Heart right ventricle (tissue), 16 donors: ENCODE results near the gene YAP1. TPM values are rescaled to one million over a fixed set of nuclear protein-coding genes. Genes with fewer than 3 reads are reported as not detected.

Experiments
- ATAC-seq, 8 donors: fragments of 200-7000 bp; cut with Tn5 transposase; one replicate each; pipeline ENCODE4 v1.9.1; 2020; ENCODE audit warnings: mild to moderate bottlenecking in 8 of 8, moderate library complexity in 8 of 8, moderate number of reproducible peaks in 1 of 8
- DNase-seq, 2 donors: peaks; one replicate each; pipeline ENCODE4 v3.0.0-alpha.2; 2020
- H3K27ac ChIP-seq, 10 donors: fragments of 200-600 bp; sonication (generic) in 2 of 10; one replicate each; pipeline versions ENCODE4 v1.5.0 to v1.8.0; 2020 to 2022; ENCODE audit warnings: mild to moderate bottlenecking in 3 of 10
- H3K27me3 ChIP-seq, 7 donors: fragments of 200-600 bp; one replicate each; pipeline ENCODE4 v1.8.0; 2021 to 2022; ENCODE audit warnings: mild to moderate bottlenecking in 2 of 7
- H3K36me3 ChIP-seq, 9 donors: fragments of 200-600 bp; sonication (generic) in 1 of 9; one replicate each; pipeline versions ENCODE4 v1.5.0 to v1.8.0; 2020 to 2022; ENCODE audit warnings: mild to moderate bottlenecking in 2 of 9
- H3K4me1 ChIP-seq, 9 donors: fragments of 200-600 bp; sonication (generic) in 1 of 9; one replicate each; pipeline versions ENCODE4 v1.5.0 to v1.8.0; 2020 to 2022; ENCODE audit warnings: mild to moderate bottlenecking in 4 of 9
- H3K4me3 ChIP-seq, 10 donors: fragments of 200-600 bp; sonication (generic) in 2 of 10; one replicate each; pipeline versions ENCODE4 v1.5.0 to v1.8.0; 2020 to 2022; ENCODE audit warnings: mild to moderate bottlenecking in 7 of 10, moderate library complexity in 2 of 10
- H3K9me3 ChIP-seq, 11 donors: fragments of 200-600 bp in 10 of 11; sonication (generic) in 2 of 11; one replicate each; pipeline versions ENCODE4 v1.5.0 to v1.8.0; 2013 to 2022; ENCODE audit warnings: mild to moderate bottlenecking in 2 of 11, control low read depth in 1 of 11, moderate library complexity in 1 of 11
- WGBS, 2 donors: extraction: QIAGEN DNeasy Blood & Tissue Kit; methylation state at CpG; one replicate each; pipeline ENCODE4 v1.1.7; 2013; ENCODE audit warnings: inconsistent platforms in 1 of 2; 5-methylcytosine and 5-hydroxymethylcytosine counted together
- intact Hi-C, 10 donors: fragments of 100-400 bp; cut with DNase I; formaldehyde crosslinking; loops; one replicate each; pipeline versions ENCODE4 v1.11.1 to v1.14.2; 2022
- polyA plus RNA-seq, 2 donors: library from polyadenylated mRNA; stranded (reverse); fragments of 200-250 nt; gene quantifications; one replicate each; pipeline ENCODE4 v1.2.3, GENCODE V29; 2013
- total RNA-seq, 10 donors: library from RNA; stranded (reverse); fragmentation: NEBNext Ultra II Directional in 3 of 10; extraction: Animal tissue kit (Norgen Biotek cat#: 25700) in 3 of 10; gene quantifications; one replicate each; pipeline versions ENCODE4 v1.2.1 to v1.2.4, GENCODE V29; 2021 to 2023
- TF ChIP-seq, protein P1 (sequence below), 9 donors: fragments of 200-600 bp; sonication (generic) in 2 of 9; IDR thresholded peaks; one replicate each; pipeline versions ENCODE4 v1.5.0 to v1.8.0; 2021 to 2022; ENCODE audit warnings: antibody characterized with exemption in 9 of 9, mild to moderate bottlenecking in 5 of 9, moderate library complexity in 1 of 9
- donor health status: Arrhythmogenic right ventricular cardiomyopathy.
- donor health status: ischemic (EF 13 %, LVEDD 7.1; RV severe dilation, severe dysfunction).
- donor health status: healthy with polysubstance abuse.
- donor health status: DM: no; HTN: yes; CAD: no.
- donor health status: DM: no; HTN: no; CAD: no.
- donor health status: ischemic (EF 25% LVEDD 6.9; RV normal size, moderate dysfunction).
- donor health status: ischemic (EF 25% LVEDD 5.7; RV mildly dilated, moderate dysfunction).
- donor health status: healthy.
- donor health status: DM: yes; HTN: yes; CAD: no.
- donor health status: Ischemic cardiomyopathy.
- donor health status: ischemic (EF 35%, LVEDD 5.7; RV mildly dilated, moderate dysfunction).
- donor health status: nonischemic (EF 11% LVEDD 7.7; RV severe dilation, severe dysfunction).
- donor health status: DM: yes; HTN: yes; CAD: no.
- donor health status: PGD.
- donor health status: ischemic (EF 29% LVEDD 5.4; RV normal size, mild dysfunction).
- donor health status: nonischemic (EF 23%, LVEDD 6.1; RV moderate dilation, normal function).

The YAP1 gene
- total and polyA plus RNA-seq, 12 donors = 15.7 to 91.3 (median 65.0) TPM

GRCh38 chr11:102070766-102071165 lies 39.5 kb upstream of the YAP1 start:
- WGBS, 2 donors = 0% methylated on average over 1 of the region's 1 CpG
- Histone ChIP-seq H3K4me3 (no peak overlapping the region), H3K4me1 (no peaks in the 10 kb centered on the region), H3K27ac (no peak overlapping the region), H3K36me3 (no peaks in the 10 kb centered on the region), H3K27me3 (no peaks in the 10 kb centered on the region), H3K9me3 (peaks cover 0 to 32% (median 24%) of the 10 kb centered on the region in 11 donors)
- DNase-seq (no peak), ATAC-seq (no peak)
- TF ChIP-seq, protein P1, sequence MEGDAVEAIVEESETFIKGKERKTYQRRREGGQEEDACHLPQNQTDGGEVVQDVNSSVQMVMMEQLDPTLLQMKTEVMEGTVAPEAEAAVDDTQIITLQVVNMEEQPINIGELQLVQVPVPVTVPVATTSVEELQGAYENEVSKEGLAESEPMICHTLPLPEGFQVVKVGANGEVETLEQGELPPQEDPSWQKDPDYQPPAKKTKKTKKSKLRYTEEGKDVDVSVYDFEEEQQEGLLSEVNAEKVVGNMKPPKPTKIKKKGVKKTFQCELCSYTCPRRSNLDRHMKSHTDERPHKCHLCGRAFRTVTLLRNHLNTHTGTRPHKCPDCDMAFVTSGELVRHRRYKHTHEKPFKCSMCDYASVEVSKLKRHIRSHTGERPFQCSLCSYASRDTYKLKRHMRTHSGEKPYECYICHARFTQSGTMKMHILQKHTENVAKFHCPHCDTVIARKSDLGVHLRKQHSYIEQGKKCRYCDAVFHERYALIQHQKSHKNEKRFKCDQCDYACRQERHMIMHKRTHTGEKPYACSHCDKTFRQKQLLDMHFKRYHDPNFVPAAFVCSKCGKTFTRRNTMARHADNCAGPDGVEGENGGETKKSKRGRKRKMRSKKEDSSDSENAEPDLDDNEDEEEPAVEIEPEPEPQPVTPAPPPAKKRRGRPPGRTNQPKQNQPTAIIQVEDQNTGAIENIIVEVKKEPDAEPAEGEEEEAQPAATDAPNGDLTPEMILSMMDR (IDR thresholded peaks at IDR 0.05) = no peak
- intact Hi-C loops = no loop called here

DNA sequence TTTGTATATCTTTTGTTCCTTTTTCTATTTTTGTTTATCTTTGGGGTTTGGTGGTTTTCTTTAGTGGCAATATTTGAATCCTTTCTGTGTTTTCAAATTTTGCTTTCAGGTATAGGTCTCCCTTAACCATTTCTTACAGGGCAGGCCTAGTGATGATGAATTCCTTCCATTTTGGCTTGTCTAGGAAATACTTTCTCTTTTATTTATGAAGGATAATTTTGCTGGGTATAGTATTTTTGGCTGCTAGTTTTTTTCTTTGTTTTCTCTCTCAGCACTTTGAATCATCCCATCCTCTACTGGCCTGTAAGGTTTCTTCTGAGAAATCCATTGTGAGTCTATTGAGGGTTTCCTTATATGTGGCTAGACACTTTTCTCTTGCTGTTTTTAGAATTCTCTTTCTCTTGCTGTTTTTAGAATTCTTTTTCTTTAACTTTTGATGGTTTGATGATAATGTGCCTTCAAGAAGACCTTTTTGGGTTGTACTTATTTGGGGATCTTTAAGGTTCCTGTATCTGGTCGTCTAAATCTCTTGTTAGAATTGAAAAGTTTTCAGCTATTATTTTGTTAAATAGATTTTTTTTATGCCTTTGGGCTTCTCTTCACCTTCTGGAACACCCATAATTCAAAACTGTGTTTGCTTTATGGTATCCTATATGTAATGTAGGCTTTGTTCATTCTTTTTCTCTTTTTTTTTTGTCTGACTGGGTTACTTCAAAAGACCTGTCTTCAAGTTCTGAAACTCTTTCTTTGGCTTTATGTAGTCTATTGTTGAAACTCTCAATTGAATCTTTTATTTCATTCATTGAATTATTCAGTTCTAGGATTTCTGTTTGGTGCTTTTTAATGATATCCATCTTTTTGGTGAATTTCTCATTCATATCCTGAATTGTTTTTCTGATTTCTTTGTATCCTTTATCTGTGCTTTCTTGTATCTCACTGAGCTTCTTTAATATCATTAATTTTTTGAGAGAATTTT lies 38.5 kb upstream of the YAP1 start:
- DNase-seq = no peak
- WGBS, 2 donors = 78 to 86% methylated on average over 1 of the region's 1 CpG
- H3K9me3 ChIP-seq = peaks cover 0 to 32% (median 24%) of the 10 kb centered on the region in 11 donors
- TF ChIP-seq, protein P1 (IDR thresholded peaks at IDR 0.05) = no peak
- H3K36me3 ChIP-seq = no peaks in the 10 kb centered on the region
- intact Hi-C loops = no loop called here
- no peaks in the 10 kb centered on the region for H3K4me1 ChIP-seq
- no peak overlapping the region for H3K4me3 ChIP-seq
- H3K27ac ChIP-seq = no peak overlapping the region
- ATAC-seq = no peak
- H3K27me3 ChIP-seq = no peaks in the 10 kb centered on the region

DNA sequence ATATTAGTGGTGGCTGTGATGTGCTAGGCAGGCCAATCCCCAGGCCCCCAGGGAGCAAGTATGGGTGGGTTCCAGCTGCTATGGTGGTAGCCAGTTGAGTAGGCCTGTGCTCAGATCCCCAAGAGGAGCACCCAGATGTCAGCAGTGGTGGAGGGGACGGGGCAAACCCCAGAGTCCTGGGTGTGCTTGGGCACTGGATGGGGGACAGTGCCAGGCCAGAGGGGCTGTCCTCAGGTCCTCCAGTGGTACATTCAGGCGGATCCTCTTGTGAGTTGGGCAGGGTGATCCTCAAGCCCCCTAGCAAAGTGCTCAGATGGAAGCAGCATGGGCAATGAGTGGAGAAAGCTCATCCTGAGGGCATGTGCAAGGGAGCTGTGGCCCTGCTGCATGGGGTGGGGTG lies 37.0 kb upstream of the YAP1 start:
- H3K4me3 ChIP-seq = no peak overlapping the region
- ATAC-seq (no peak), DNase-seq (no peak)
- H3K27ac ChIP-seq = no peak overlapping the region
- peaks cover 0 to 32% (median 24%) of the 10 kb centered on the region in 11 donors for H3K9me3 ChIP-seq
- intact Hi-C loops = no loop called here
- H3K36me3 ChIP-seq = no peaks in the 10 kb centered on the region
- 92 to 100% methylated on average over 2 of the region's 2 CpGs for WGBS, 2 donors
- H3K27me3 ChIP-seq = no peaks in the 10 kb centered on the region
- TF ChIP-seq, protein P1 (IDR thresholded peaks at IDR 0.05) = no peak
- H3K4me1 ChIP-seq = no peaks in the 10 kb centered on the region

DNA sequence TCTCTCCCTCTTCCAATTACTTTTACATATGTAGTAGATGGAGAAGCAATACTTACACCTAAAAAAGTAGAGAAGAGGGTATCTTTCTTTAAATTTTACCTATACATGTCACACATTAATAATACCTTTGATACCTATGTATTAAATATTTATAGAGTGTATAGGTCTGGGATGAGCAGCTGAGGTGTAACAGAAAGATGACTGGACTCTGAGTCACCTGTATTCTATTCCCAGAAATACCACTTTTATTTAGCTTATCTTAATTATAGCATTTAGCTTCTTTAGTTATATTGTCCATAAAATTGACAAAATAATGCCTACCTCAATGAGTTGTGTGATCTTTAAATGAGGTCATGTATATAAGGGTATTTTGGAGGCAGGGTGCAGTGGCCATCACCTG lies 30.6 kb upstream of the YAP1 start:
- Histone ChIP-seq H3K9me3 (no peaks in the 10 kb centered on the region), H3K27ac (no peak overlapping the region), H3K4me3 (no peak overlapping the region), H3K4me1 (no peaks in the 10 kb centered on the region), H3K27me3 (no peaks in the 10 kb centered on the region), H3K36me3 (no peaks in the 10 kb centered on the region)
- intact Hi-C loops = no loop called here
- no peak for DNase-seq
- TF ChIP-seq, protein P1 (IDR thresholded peaks at IDR 0.05) = no peak
- ATAC-seq = no peak
